Endothelial cell of umbilical vein (primary cell): ENCODE data around the gene KIF1C.

Experiments used
- CTCF ChIP-seq, 2 donors: IDR thresholded peaks; 1 replicate in 1 of 2; 2 replicates in 1 of 2; pipeline ENCODE4 v1.5.1; 2011; ENCODE audit warnings: low read length in 2 of 2, mild to moderate bottlenecking in 2 of 2, moderate library complexity in 2 of 2, control low read depth in 1 of 2, inconsistent platforms in 1 of 2, low read depth in 1 of 2; ENCODE audit not compliant: insufficient read depth in 1 of 2; ENCODE audit errors: extremely low read depth in 1 of 2
- EZH2 ChIP-seq: IDR thresholded peaks from 2 replicates; pipeline ENCODE4 v1.6.1; 2012; ENCODE audit warnings: borderline replicate concordance, low read depth, mild to moderate bottlenecking, moderate library complexity, low read length, inconsistent platforms; ENCODE audit not compliant: severe bottlenecking
- MAX ChIP-seq: IDR thresholded peaks from 2 replicates; pipeline ENCODE4 v1.6.1; 2011; ENCODE audit not compliant: insufficient read depth, insufficient read length
- MYC ChIP-seq: IDR thresholded peaks from one replicate; pipeline ENCODE4 v1.6.1; 2011; ENCODE audit warnings: mild to moderate bottlenecking, low read depth, low read length
- POLR2A ChIP-seq: IDR thresholded peaks from 2 replicates; pipeline ENCODE4 v1.6.1; 2012; ENCODE audit warnings: low read depth, mild to moderate bottlenecking, control low read depth, low read length
- POLR2AphosphoS5 ChIP-seq: IDR thresholded peaks from 2 replicates; pipeline ENCODE4 v1.6.1; 2012; ENCODE audit warnings: low read depth, mild to moderate bottlenecking, control low read depth, low read length, moderate library complexity; ENCODE audit not compliant: insufficient read depth

- no peak for TF ChIP-seq MYC
- TF ChIP-seq CTCF (IDR thresholded peaks at IDR 0.05; ENCODE audit: extremely low read depth in 1 of 2, insufficient read depth in 1 of 2, low read depth in 1 of 2, low read length in 2 of 2), result no peak
- TF ChIP-seq POLR2A, result no peak
- TF ChIP-seq POLR2AphosphoS5, result no peak
- no peak for TF ChIP-seq EZH2
- TF ChIP-seq MAX, result no peak
Measured at GRCh38 chr17:4955091-4955490, 42.7 kb upstream of the KIF1C start.
